DOHH2 (cell line): ENCODE data around the gene FOXK1.
"Not testable (repeated sequence)": the region's sequence is repeated elsewhere in the genome, so short reads cannot be mapped to it uniquely, and the experiment has no call there.

Experiments used
- CTCF ChIP-seq: fragments of 200-600 bp; sonication (generic); IDR thresholded peaks from one replicate; pipeline ENCODE4 v1.5.1; 2014; ENCODE audit warnings: antibody characterized with exemption, mild to moderate bottlenecking, low read depth, low read length; ENCODE audit not compliant: poor library complexity, severe bottlenecking
- EZH2phosphoT487 ChIP-seq: fragments of 200-600 bp; sonication (generic); IDR thresholded peaks from 2 replicates; pipeline ENCODE4 v1.6.1; 2017; ENCODE audit warnings: borderline replicate concordance, mild to moderate bottlenecking, antibody characterized with exemption, low read length, moderate library complexity, mixed read lengths

DNA sequence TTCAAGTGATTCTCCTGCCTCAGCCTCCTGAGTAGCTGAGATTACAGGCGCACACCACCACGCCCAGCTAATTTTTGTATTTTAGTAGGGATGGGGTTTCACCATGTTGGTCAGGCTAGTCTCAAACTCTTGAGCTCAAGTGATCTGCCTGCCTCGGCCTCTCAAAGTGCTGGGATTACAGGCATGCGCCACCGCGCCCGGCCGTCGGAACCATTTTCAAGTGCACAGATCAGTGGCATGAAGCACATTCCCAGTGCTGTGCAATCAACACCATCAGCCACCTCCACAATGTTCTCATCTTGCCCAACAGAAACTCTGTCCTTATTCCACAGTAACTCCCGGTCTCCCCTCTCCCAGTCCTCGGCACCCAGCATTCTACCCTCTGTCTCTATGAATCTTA lies 4.6 kb upstream of the FOXK1 start:
- not testable (repeated sequence) for TF ChIP-seq CTCF, EZH2phosphoT487
